GM18507 (cell line): ENCODE results near the gene KRT34.

ENCODE experiments used
- DNase-seq: peaks from one replicate; pipeline ENCODE4 v3.0.0; 2011; ENCODE audit warnings: low read depth; ENCODE audit not compliant: insufficient read length; ENCODE audit errors: extremely low spot score
- FAIRE-seq: peaks from 2 replicates; lab custom pipeline; 2011; peaks lifted over from hg19 to GRCh38; lab: Jason Lieb, UNC

The KRT34 gene

DNA sequence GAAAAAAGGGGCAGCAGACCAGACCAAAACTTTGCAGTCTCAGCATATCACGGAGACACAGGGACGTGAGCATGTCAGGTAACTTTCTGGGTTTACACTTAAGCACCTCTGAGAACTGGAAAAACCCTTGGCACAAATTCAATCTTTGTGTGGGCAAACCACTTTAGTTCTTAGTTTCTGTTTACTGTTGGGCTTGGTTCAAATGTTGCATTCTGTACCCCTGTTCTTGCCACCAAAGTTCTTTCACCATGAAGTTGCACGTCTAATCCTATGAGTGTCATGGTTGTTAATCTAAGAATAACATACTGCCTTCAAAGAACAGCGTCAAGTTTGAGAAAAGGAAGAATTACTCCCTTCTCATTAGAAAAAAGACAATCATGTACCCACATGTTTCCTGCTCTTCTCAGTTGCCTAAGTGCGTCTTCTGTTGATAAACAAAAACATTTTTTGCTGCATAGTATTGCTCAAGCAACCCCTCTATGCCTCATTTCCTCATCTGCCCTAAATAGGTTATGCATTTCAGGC, 43.1 kb downstream of the KRT34 start:
- DNase-seq (no peak), FAIRE-seq (peak; percentile 94)

DNA sequence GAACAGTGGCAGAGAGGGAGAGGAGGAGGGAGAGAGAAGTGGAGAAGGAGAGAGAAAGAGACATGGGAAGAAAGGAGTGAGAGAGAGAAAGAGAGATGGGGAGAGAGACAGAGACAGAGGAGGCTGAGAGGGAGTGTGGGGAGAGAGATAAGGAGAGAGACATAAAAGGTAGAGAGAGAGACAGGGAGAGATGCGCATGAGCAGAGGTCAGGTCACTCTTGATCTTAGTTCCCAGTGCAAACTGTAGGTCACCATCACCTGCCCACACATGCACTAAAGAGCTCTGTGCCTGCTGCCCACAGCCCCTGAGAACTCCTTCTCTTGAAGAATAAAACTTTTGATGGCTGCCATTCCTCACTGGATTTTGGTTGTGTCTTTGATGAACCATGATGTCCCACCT, 46.4 kb downstream of the KRT34 start:
- DNase-seq: no peak
- no peak for FAIRE-seq

DNA sequence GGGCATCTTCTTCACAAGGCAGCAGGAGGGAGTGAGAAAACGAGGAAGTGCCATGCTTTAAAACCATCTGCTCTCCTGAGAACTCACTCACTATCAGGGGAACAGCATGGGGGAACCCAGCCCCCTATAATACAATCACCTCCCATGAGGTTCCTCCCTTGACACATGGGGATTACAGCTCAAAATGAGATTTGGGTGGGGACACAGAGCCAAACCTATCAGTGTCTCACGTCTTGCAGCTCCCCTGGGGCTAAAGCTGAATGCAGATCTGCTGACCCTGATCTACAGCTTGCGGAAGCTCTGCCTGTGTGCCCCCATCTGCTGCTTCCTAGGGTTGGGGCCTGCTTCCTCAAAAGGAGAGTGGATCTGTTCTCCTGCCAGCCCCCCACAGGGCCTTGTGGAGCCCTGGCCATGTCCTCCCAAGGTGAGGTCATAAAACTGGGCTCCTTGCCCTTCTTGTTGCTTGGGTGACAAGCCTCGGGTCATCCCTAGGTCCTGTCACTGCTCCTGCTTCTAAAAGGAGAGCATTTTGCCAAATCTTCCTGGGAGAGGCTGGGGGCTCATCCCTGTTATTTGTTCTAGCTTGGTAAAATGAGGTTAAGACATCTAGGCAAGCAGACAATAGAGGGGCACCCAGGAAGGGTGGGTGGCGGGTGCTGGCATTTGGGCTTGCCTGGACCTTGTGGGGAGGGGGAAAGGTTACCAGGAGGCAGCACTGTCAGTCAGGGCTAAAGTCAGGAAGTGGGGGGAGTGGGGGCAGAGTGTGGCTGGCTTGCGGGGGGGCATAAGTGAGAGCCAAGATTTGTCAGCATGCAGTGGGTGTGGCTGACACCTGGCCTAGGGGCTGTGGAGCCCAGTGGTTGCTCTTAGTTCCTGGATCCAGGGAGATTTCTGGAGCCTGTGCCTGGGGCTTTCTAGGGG, 47.5 kb downstream of the KRT34 start:
- no peak for DNase-seq
- peak; percentile 83 for FAIRE-seq

DNA sequence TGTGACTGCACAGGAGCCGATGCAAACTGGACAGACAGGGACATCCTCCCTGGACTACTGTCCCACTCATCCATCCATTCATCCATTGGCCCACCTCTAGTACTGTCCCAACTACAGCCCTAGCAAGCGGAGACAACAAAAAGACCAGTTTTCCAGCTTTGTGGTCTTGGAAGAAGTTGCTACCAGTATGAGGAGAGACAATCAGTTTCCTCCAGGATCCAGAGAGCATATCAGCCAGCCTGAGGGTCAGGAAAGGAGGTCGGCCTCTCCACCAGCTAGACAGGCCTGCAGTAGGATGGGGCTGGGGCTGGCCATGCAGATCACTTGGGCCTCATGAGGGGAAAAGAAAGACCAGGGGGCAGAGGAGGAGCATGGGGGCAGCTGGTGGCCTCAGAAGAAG, 48.3 kb downstream of the KRT34 start:
- FAIRE-seq: no peak
- DNase-seq: no peak

DNA sequence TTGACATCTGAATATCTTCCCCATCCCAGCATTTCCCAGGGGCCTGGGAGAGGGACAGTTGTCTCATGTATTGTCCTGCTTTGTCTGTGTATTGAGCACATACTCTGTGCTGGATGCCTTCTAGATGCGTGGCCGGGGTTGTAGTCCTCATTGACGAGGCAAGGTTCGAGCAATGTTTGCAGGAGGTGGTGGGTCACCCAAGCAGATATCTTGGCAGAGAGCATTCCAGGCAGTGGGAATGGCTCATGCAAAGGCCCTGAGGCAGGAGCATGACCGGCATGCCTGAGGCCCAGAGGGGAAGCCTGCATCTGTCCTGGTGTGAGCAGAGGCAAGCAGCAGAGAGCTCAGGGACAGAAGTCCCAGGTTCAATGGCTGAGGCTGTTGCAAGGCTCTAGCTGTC, 49.0 kb downstream of the KRT34 start:
- FAIRE-seq (no peak), DNase-seq (no peak)

DNA sequence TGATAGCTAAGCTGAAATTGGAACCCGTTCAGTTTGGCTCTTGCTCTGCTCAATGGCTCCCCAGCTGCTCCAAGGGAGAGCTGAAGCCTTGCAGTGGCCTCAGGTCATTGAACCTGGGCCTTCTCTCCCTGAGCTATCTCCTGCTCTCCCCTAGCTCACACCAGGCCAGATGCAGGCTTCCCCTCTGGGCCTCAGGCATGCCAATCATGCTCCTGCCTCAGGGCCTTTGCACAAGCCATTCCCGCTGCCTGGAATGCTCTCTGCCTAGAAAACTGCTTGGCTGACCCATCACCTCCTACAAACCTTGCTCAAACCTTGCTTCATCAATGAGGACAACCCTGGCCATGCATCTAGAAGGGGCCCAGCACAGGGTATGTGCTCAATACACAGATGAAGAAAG, 49.9 kb downstream of the KRT34 start:
- FAIRE-seq (no peak), DNase-seq (no peak)

DNA sequence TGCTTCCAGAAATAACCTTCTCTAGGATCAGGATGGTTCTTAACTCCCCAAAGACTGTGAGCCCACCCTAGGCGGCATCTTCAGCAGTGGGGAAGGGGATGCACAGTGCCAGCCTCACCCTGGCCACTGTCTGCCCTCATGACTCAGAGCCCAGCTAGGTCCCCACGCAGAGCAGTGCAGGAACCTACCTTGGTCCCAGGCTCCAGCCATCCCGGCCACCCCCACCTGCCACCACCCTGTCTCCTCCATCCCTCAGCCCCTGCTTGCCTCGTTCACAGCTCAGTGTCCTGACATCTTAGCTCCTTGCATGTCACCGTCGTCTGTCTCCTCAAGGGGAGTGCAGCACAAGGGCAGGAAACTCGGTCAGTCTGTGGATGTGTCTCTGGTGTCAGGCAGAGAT, 50.5 kb downstream of the KRT34 start:
- DNase-seq (no peak), FAIRE-seq (no peak)

DNA sequence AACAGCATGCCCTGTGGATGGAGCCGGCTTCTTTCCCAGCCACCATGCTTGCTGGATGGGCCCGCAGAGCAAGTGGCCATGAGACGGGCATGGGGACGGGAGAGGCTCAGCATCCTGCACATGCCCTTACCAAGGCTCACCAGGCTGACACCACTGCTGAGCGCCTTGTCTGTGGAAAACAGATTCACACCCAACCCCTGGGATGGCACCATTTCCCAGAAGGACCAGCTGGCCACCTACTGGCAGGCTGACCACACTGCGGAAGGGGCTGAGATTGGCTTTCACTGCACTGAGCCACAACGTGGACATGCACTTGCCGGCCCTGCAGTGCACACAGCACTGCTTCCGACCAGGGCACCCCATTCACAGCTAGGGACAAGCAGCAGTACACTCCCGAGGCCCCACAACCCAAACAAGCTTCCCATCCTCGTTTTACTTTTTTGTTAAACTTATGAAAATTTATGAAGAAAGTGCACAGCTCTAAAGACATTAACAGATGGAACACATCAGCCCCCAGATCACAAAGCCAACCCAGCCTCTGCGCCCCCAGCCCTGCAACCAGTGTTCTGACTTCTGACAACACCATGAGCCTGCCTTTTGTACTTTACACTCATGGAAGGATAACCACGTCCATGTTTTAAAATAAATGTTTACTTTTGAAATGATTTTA, 52.7 kb downstream of the KRT34 start:
- DNase-seq (no peak), FAIRE-seq (peak; percentile 18)

DNA sequence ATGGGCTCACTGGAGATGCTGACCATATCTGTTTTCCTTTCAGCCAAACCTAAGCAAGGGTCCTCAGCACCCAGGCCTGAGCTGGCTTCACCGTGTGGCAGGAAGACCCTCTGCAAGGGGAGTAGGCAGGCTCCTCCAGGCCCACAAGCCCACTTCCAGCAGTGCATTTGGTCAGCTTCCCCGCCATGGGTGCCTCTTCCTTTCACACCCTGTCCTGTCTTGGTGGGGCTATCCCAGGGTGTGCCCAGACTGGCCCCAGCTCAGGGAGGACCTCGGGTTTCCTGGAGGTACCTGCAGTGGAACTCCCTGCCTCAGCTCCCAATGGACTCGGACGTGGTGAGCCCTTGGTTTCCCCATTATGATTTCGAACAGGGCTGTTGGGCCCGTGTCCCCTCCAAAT, 53.9 kb downstream of the KRT34 start:
- FAIRE-seq (no peak), DNase-seq (no peak)
